AG09309 (cell line): ENCODE results near the gene SERPINE2.
A peak's percentile ranks its signal among the peaks of the same experiment; 100 is the strongest.
"Not testable (repeated sequence)": the region's sequence is repeated elsewhere in the genome, so short reads cannot be mapped to it uniquely, and the experiment has no call there.

Experiments
- DNase-seq: peaks from one replicate; pipeline ENCODE4 v3.0.0-alpha.2; 2010; ENCODE audit warnings: low read depth
- H3K4me3 ChIP-seq: 2 replicates; pipeline ENCODE4 v1.5.1; 2011; ENCODE audit warnings: mild to moderate bottlenecking, low read depth, low read length, moderate library complexity; ENCODE audit not compliant: control insufficient read depth
- CTCF ChIP-seq: IDR thresholded peaks from 2 replicates; pipeline ENCODE4 v1.5.1; 2011; ENCODE audit warnings: mild to moderate bottlenecking, low read depth, low read length, inconsistent platforms; ENCODE audit not compliant: insufficient read depth, control insufficient read depth; ENCODE audit errors: missing control alignments

Gene SERPINE2

DNA sequence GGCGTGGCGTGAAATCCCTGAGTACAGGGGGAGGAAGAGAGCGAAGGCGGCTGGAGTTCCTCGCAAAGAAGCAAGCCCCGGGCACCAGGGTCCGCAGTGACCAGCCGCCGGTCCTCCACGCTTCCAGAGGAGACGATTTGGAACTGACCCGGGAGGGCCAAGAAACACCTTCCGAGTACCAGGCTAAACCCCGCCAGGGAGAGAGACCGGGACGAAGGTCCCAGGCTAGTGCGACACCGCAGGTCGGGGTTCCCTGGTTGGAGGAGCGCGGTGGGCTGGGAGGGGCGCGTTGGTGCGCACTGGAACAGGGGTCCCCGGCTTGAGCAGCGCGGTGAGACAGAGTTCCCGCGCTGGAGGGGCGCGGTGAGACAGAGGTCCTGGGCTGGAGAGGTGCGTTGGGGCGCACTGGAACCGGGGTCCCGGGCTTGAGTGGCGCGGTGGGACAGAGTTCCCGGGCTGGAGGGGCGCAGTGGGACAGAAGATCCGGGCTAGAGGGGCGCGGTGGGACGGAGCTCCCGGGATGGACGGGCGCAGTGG lies 94.9 kb downstream of the SERPINE2 start:
- H3K4me3 ChIP-seq: peak overlapping the region; percentile 92
- DNase-seq: no peak

DNA sequence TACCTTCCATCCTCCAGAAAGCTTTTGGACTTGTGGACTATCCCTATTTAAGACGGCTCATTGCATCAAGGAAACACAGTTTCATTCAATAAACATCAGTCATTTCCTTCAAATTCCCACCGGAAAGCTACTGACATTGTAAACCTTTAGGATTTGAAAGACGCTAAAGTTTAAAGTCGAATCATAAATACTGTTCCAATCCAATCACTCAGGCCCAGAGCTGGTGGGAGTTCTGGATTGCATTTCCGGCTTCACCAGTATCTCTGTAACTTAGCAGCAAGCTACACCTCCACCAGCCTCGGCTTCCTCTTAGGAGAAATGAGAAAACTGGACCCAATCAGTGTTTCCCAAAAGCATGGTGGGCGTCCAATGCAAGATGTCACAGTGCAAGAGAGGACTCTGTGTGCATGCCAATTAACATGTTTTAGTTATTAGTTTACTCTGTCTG lies 95.5 kb downstream of the SERPINE2 start:
- peak overlapping the region; percentile 92 for H3K4me3 ChIP-seq
- TF ChIP-seq CTCF: no peak
- DNase-seq: no peak

More for the DNA sequence above, 94.9 kb downstream of the SERPINE2 start:
- TF ChIP-seq CTCF: no peak

- peak overlapping the region; percentile 19 for H3K4me3 ChIP-seq
- no peak for TF ChIP-seq CTCF
- no peak for DNase-seq
Measured at GRCh38 chr2:223943135-223943534, 96.0 kb downstream of the SERPINE2 start.

- H3K4me3 ChIP-seq: peak overlapping the region; percentile 14
- DNase-seq: peak; percentile 67
- no peak for TF ChIP-seq CTCF
Measured at GRCh38 chr2:223941579-223942277, 97.4 kb downstream of the SERPINE2 start.

GRCh38 chr2:223939438-223939837 lies 99.6 kb downstream of the SERPINE2 start:
- not testable (repeated sequence) for H3K4me3 ChIP-seq, DNase-seq

- H3K4me3 ChIP-seq: no peak overlapping the region
- DNase-seq: no peak
- no peak for TF ChIP-seq CTCF
Measured at GRCh38 chr2:223937535-223937934, 101.6 kb downstream of the SERPINE2 start.

DNA sequence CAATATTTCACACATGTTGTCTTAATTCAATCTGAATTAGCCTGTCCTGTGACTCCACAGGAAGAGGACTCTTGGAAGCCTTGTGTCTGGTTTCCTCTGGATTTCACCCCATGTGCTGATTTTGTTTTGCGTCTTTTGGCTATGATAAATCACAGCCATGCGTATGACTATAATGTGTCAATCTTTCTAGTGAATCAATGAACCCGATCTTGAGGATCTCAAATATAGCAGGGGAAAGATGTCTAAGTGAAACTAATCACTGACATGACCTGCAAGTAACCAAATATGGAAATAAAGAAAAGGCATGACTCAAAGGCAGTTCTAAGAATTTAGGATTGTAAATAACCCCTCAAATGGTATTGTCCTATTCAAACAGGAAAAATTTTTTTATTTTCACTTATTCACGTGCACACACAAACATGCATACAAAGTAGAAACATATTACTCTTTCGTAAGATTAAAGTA lies 102.2 kb downstream of the SERPINE2 start:
- H3K4me3 ChIP-seq: no peak overlapping the region
- TF ChIP-seq CTCF: no peak

More for the DNA sequence above, 102.2 kb downstream of the SERPINE2 start:
- DNase-seq: no peak
